ENCODE results near the gene KCNMB1.

- TF ChIP-seq CTCF (IDR thresholded peaks at IDR 0.05; ENCODE audit: insufficient read depth, low read length, poor library complexity, severe bottlenecking) (no peak), EZH2phosphoT487 (conservative IDR thresholded peaks at IDR 0.05; ENCODE audit: low read length) (no peak)
Observed at GRCh38 chr5:170386743-170387395, 2.3 kb downstream of the KCNMB1 start.

All from SU-DHL-6 (cell line).